Osteocyte (in vitro differentiated cells): ENCODE measurements around the gene LRRC59. TPM values are rescaled to one million over a fixed set of nuclear protein-coding genes. Genes with fewer than 3 reads are reported as not detected.

ENCODE experiments used
- DNase-seq: peaks from one replicate; pipeline ENCODE4 v3.0.0; 2021; ENCODE audit warnings: mixed read lengths; ENCODE audit not compliant: unreplicated experiment; ENCODE audit errors: extremely low spot score
- H3K27ac Mint-ChIP-seq: one replicate; pipeline ENCODE4 v1.8.0; 2021; ENCODE audit warnings: mild to moderate bottlenecking, mixed read lengths; ENCODE audit not compliant: unreplicated experiment
- H3K27me3 Mint-ChIP-seq: one replicate; pipeline ENCODE4 v1.8.0; 2021; ENCODE audit warnings: mixed read lengths; ENCODE audit not compliant: unreplicated experiment
- H3K36me3 Mint-ChIP-seq: one replicate; pipeline ENCODE4 v1.8.0; 2021; ENCODE audit warnings: mixed read lengths; ENCODE audit not compliant: unreplicated experiment
- H3K4me1 Mint-ChIP-seq: one replicate; pipeline ENCODE4 v1.8.0; 2021; ENCODE audit warnings: mixed read lengths; ENCODE audit not compliant: unreplicated experiment
- H3K4me3 Mint-ChIP-seq: one replicate; pipeline ENCODE4 v1.8.0; 2021; ENCODE audit warnings: mild to moderate bottlenecking, moderate library complexity, mixed read lengths; ENCODE audit not compliant: unreplicated experiment
- H3K9me3 Mint-ChIP-seq: one replicate; pipeline ENCODE4 v1.8.0; 2021; ENCODE audit warnings: mixed read lengths; ENCODE audit not compliant: unreplicated experiment
- CTCF ChIP-seq: fragments of 200-600 bp; sonication (generic); IDR thresholded peaks from 2 replicates; pipeline ENCODE4 v1.5.0; 2021; ENCODE audit warnings: antibody characterized with exemption, mild to moderate bottlenecking, moderate library complexity
- total RNA-seq: library from RNA; stranded (reverse); gene quantifications from 2 replicates; pipeline ENCODE4 v1.2.1, GENCODE V29; 2021

LRRC59 gene
- total RNA-seq, 1 donor from 2014 or later, result 87.2 TPM

GRCh38 chr17:50356418-50356817, 40.9 kb downstream of the LRRC59 start:
- Mint-ChIP-seq H3K9me3 (no peaks in the 10 kb centered on the region), H3K27ac (no peak overlapping the region), H3K4me3 (no peak overlapping the region), H3K4me1 (no peaks in the 10 kb centered on the region), H3K36me3 (peaks cover 13% of the 10 kb centered on the region), H3K27me3 (no peaks in the 10 kb centered on the region)
- no peak for TF ChIP-seq CTCF
- no peak for DNase-seq

GRCh38 chr17:50355701-50356341, 41.5 kb downstream of the LRRC59 start:
- Mint-ChIP-seq H3K4me3 (no peak overlapping the region), H3K27ac (no peak overlapping the region), H3K9me3 (no peaks in the 10 kb centered on the region), H3K36me3 (peaks cover 13% of the 10 kb centered on the region), H3K4me1 (no peaks in the 10 kb centered on the region), H3K27me3 (no peaks in the 10 kb centered on the region)
- no peak for DNase-seq
- no peak for TF ChIP-seq CTCF

- DNase-seq, result no peak
- Mint-ChIP-seq H3K36me3 (peaks cover 13% of the 10 kb centered on the region), H3K27me3 (no peaks in the 10 kb centered on the region), H3K9me3 (no peaks in the 10 kb centered on the region), H3K27ac (no peak overlapping the region), H3K4me1 (no peaks in the 10 kb centered on the region), H3K4me3 (no peak overlapping the region)
- TF ChIP-seq CTCF, result no peak
Observed at GRCh38 chr17:50355336-50355700, 42.0 kb downstream of the LRRC59 start.

GRCh38 chr17:50354776-50355175, 42.5 kb downstream of the LRRC59 start:
- Mint-ChIP-seq H3K27ac (no peak overlapping the region), H3K9me3 (no peaks in the 10 kb centered on the region), H3K36me3 (peaks cover 13% of the 10 kb centered on the region), H3K4me1 (no peaks in the 10 kb centered on the region), H3K4me3 (no peak overlapping the region), H3K27me3 (no peaks in the 10 kb centered on the region)
- TF ChIP-seq CTCF, result no peak
- DNase-seq, result no peak

GRCh38 chr17:50354198-50354597, 43.1 kb downstream of the LRRC59 start:
- DNase-seq, result no peak
- no peak for TF ChIP-seq CTCF
- H3K9me3 Mint-ChIP-seq, result no peaks in the 10 kb centered on the region
- H3K4me3 Mint-ChIP-seq, result no peak overlapping the region
- no peaks in the 10 kb centered on the region for H3K27me3 Mint-ChIP-seq
- no peaks in the 10 kb centered on the region for H3K4me1 Mint-ChIP-seq
- H3K36me3 Mint-ChIP-seq, result peaks cover 13% of the 10 kb centered on the region
- no peak overlapping the region for H3K27ac Mint-ChIP-seq
